Caco-2 (cell line): ENCODE data around the gene GFOD1. TPM values are rescaled to one million over a fixed set of nuclear protein-coding genes. Genes with fewer than 3 reads are reported as not detected.

ENCODE experiments used
- Bru-seq: library from RNA; stranded (reverse); fragments of 400-500 nt; gene quantifications from one replicate; lab custom pipeline; 2021; lab: Mats Ljungman, UMichigan
- BruChase-seq, 2 experiments: library from RNA; stranded (reverse); fragments of 400-500 nt; gene quantifications; one replicate each; lab custom pipeline; 2021; lab: Mats Ljungman, UMichigan
- BruUV-seq: library from RNA; stranded (reverse); fragments of 400-500 nt; replicated peaks from 2 replicates; lab custom pipeline; 2021; lab: Mats Ljungman, UMichigan
- CTCF ChIA-PET: fragments of 300-600 bp; sonication (Branson Sonifier 250); formaldehyde crosslinking; loops from one replicate; lab custom pipeline; 2022; ENCODE audit warnings: antibody characterized with exemption; lab: Charles Lee
- POLR2A ChIA-PET: fragments of 300-600 bp; sonication (Branson Sonifier 250); formaldehyde crosslinking; loops from one replicate; lab custom pipeline; 2022; ENCODE audit warnings: antibody characterized with exemption; lab: Charles Lee
- DNase-seq, 2 experiments: peaks; one replicate each; pipeline versions ENCODE4 v3.0.0 to v3.0.0-alpha.2; 2020 to 2022
- H3K27me3 ChIP-seq: replicated peaks from 2 replicates; pipeline ENCODE4 v1.6.0; 2011; ENCODE audit warnings: low read length; ENCODE audit not compliant: control insufficient read depth, insufficient read depth
- H3K36me3 ChIP-seq: 2 replicates; pipeline ENCODE4 v1.5.1; 2011; ENCODE audit warnings: low read length; ENCODE audit not compliant: control insufficient read depth, insufficient read depth
- H3K4me1 ChIP-seq: fragments of 250-450 bp; sonication (Bioruptor Pico); 2 replicates; pipeline ENCODE4 v1.5.1; 2020; ENCODE audit warnings: mild to moderate bottlenecking
- H3K4me3 ChIP-seq: 2 replicates; pipeline ENCODE4 v1.5.1; 2011; ENCODE audit warnings: low read depth, mild to moderate bottlenecking, control low read depth, low read length
- H3K9me3 ChIP-seq: fragments of 250-450 bp; sonication (Bioruptor Pico); 2 replicates; pipeline ENCODE4 v1.5.1; 2020; ENCODE audit warnings: mild to moderate bottlenecking, moderate library complexity
- H3K27ac Mint-ChIP-seq: one replicate; pipeline ENCODE4 v1.8.0; 2022; ENCODE audit warnings: mixed read lengths; ENCODE audit not compliant: unreplicated experiment
- H3K27me3 Mint-ChIP-seq: one replicate; pipeline ENCODE4 v1.8.0; 2022; ENCODE audit warnings: mixed read lengths; ENCODE audit not compliant: insufficient read depth, unreplicated experiment
- H3K36me3 Mint-ChIP-seq: one replicate; pipeline ENCODE4 v1.8.0; 2022; ENCODE audit warnings: mild to moderate bottlenecking, mixed read lengths; ENCODE audit not compliant: insufficient read depth, unreplicated experiment
- H3K4me1 Mint-ChIP-seq: one replicate; pipeline ENCODE4 v1.8.0; 2022; ENCODE audit warnings: low read depth, mixed read lengths; ENCODE audit not compliant: unreplicated experiment
- H3K4me3 Mint-ChIP-seq: one replicate; pipeline ENCODE4 v1.8.0; 2022; ENCODE audit warnings: mild to moderate bottlenecking, moderate library complexity, mixed read lengths; ENCODE audit not compliant: unreplicated experiment
- H3K9me3 Mint-ChIP-seq: one replicate; pipeline ENCODE4 v1.8.0; 2022; ENCODE audit warnings: mixed read lengths; ENCODE audit not compliant: unreplicated experiment
- CTCF ChIP-seq, 2 experiments: fragments of 200-600 bp in 1 of 2; IDR thresholded peaks; 1 replicate in 1 of 2; 2 replicates in 1 of 2; pipeline versions ENCODE4 v1.5.1 to v1.8.0; 2011 to 2022; ENCODE audit warnings: antibody characterized with exemption in 1 of 2, control low read depth in 1 of 2, inconsistent platforms in 1 of 2, low read depth in 1 of 2, low read length in 1 of 2, mild to moderate bottlenecking in 1 of 2, moderate library complexity in 1 of 2; ENCODE audit not compliant: insufficient read depth in 1 of 2, severe bottlenecking in 1 of 2, unreplicated experiment in 1 of 2
- intact Hi-C: fragments of 100-400 bp; cut with micrococcal nuclease; formaldehyde crosslinking; loops from one replicate; pipeline ENCODE4 v1.10.0; 2022; ENCODE audit not compliant: unreplicated experiment
- long read RNA-seq: library from polyadenylated mRNA; stranded (forward); transcript quantifications from one replicate; pipeline ENCODE4 v2.0.0, GENCODE V29; 2022
- total RNA-seq: library from RNA; stranded (reverse); gene quantifications from 2 replicates; pipeline ENCODE4 v1.2.3, GENCODE V29; 2022

GFOD1 gene
- 0.65 and 0.84 TPM in 2 replicates for total RNA-seq
- percentile 27 among the genes with signal in this experiment for Bru-seq, nascent RNA
- BruChase-seq, experiment 1, labeled RNA remaining after a 2-hour chase: percentile 34 among the genes with signal in this experiment
- percentile 34 among the genes with signal in this experiment for BruChase-seq, experiment 2, labeled RNA remaining after a 6-hour chase
- long read RNA-seq: 0 reads

- CTCF ChIA-PET: interaction anchor here (0.6 to 1.8 kb wide), 3 partner anchors 28 to 87 kb away, joined by 3 to 12 read pairs (median 3); partner anchors contain the start of gene SIRT5
- peak; percentile 68 to 82 for DNase-seq
- intact Hi-C loops: loop anchor here (5.0 kb wide), 1 partner anchor 85 kb away; the partner anchor contains the start of gene SIRT5
- POLR2A ChIA-PET: interaction anchor here (0.6 kb wide), 2 partner anchors 41 to 208 kb away, joined by 5 to 6 read pairs; no protein-coding TSS in a partner anchor
- Histone ChIP-seq H3K9me3 (no peaks in the 10 kb centered on the region), H3K27me3 (peaks cover 4% of the 10 kb centered on the region; the same call in 1 of the 2 replicates), H3K36me3 (no peaks in the 10 kb centered on the region), H3K4me1 (peaks cover 4% of the 10 kb centered on the region; the same call in 1 of the 2 replicates), H3K4me3 (peak within 1 kb of the TSS; percentile 56)
- no TSS peak for BruUV-seq
- no peaks in the 10 kb centered on the region for H3K9me3 Mint-ChIP-seq
- peaks cover 7% of the 10 kb centered on the region for H3K4me1 Mint-ChIP-seq
- no peaks in the 10 kb centered on the region for H3K36me3 Mint-ChIP-seq
- no peak within 1 kb of the TSS for H3K27ac Mint-ChIP-seq
- H3K4me3 Mint-ChIP-seq: peak within 1 kb of the TSS; percentile 78
- peak in 1 of 2 experiments; percentile 14 for TF ChIP-seq CTCF (IDR thresholded peaks at IDR 0.05; ENCODE audit: insufficient read depth in 1 of 2, low read depth in 1 of 2, low read length in 1 of 2, severe bottlenecking in 1 of 2, unreplicated experiment in 1 of 2)
- H3K27me3 Mint-ChIP-seq: peaks cover 39% of the 10 kb centered on the region
Observed at GRCh38 chr6:13487122-13488014, at the start of gene GFOD1. TSS of gene GFOD1 (minus strand) at chr6:13487600. CDS start at chr6:13486890, 710 bp downstream.

- Mint-ChIP-seq H3K4me1 (peaks cover 4% of the 10 kb centered on the region), H3K36me3 (no peaks in the 10 kb centered on the region), H3K27me3 (no peaks in the 10 kb centered on the region), H3K27ac (no peak overlapping the region), H3K9me3 (no peaks in the 10 kb centered on the region), H3K4me3 (no peak overlapping the region)
- Histone ChIP-seq H3K4me1 (no peaks in the 10 kb centered on the region), H3K4me3 (no peak overlapping the region), H3K36me3 (no peaks in the 10 kb centered on the region), H3K9me3 (no peaks in the 10 kb centered on the region), H3K27me3 (no peaks in the 10 kb centered on the region)
- no TSS peak for BruUV-seq
- ChIA-PET POLR2A (no interaction called here), CTCF (interaction anchor here (0.8 kb wide), 1 partner anchor 50 kb away, joined by 3 read pairs; no protein-coding TSS in a partner anchor)
- TF ChIP-seq CTCF (IDR thresholded peaks at IDR 0.05; ENCODE audit: insufficient read depth in 1 of 2, low read depth in 1 of 2, low read length in 1 of 2, severe bottlenecking in 1 of 2, unreplicated experiment in 1 of 2): no peak
- no peak for DNase-seq
- intact Hi-C loops: no loop called here
Observed at GRCh38 chr6:13536796-13537526, 49.6 kb upstream of the GFOD1 start.

GRCh38 chr6:13535306-13535705, 47.9 kb upstream of the GFOD1 start:
- TF ChIP-seq CTCF (IDR thresholded peaks at IDR 0.05; ENCODE audit: insufficient read depth in 1 of 2, low read depth in 1 of 2, low read length in 1 of 2, severe bottlenecking in 1 of 2, unreplicated experiment in 1 of 2): no peak
- no TSS peak for BruUV-seq
- ChIA-PET POLR2A (no interaction called here), CTCF (no interaction called here)
- no peaks in the 10 kb centered on the region for H3K36me3 ChIP-seq
- peaks cover 6% of the 10 kb centered on the region for H3K4me1 Mint-ChIP-seq
- H3K9me3 Mint-ChIP-seq: no peaks in the 10 kb centered on the region
- H3K36me3 Mint-ChIP-seq: no peaks in the 10 kb centered on the region
- H3K27me3 Mint-ChIP-seq: no peaks in the 10 kb centered on the region
- no peaks in the 10 kb centered on the region for H3K4me1 ChIP-seq
- no peak for DNase-seq
- no peak overlapping the region for H3K27ac Mint-ChIP-seq
- H3K4me3 ChIP-seq: no peak overlapping the region
- no peak overlapping the region for H3K4me3 Mint-ChIP-seq
- intact Hi-C loops: no loop called here
- no peaks in the 10 kb centered on the region for H3K9me3 ChIP-seq
- H3K27me3 ChIP-seq: no peaks in the 10 kb centered on the region
